Measurements from ENCODE around the gene ZNF48.

ZNF48 gene

GRCh38 chr16:30395155-30395991 is at the start of gene ZNF48:
ZNF48 (plus strand) TSS chr16:30395420; CDS start chr16:30395795, 375 bp downstream.
- peak; percentile 62 for DNase-seq (ENCODE audit: low spot score)

DNA sequence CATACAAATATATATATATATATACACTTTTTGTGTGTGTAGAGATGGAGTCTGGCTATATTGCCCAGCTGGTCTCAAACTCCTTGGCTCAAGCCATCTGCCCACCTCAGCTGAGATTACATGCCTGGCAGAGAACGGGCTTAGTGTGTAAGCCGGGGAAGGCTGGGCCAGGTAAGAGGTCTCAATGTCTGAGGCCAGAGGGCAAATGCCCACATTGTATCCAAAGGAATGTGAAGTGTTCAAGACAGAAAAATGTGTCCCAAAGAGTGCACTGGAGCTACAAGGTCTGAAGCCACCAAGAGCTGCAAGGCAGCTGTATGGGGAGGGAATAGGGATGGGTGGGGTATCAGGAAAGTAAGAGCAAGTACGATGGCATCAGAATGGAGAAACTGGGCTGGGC is 48.9 kb upstream of the ZNF48 start:
- DNase-seq (ENCODE audit: low spot score), result no peak

- no peak for DNase-seq (ENCODE audit: low spot score)
Measured at GRCh38 chr16:30348113-30348512, 47.1 kb upstream of the ZNF48 start.

DNA sequence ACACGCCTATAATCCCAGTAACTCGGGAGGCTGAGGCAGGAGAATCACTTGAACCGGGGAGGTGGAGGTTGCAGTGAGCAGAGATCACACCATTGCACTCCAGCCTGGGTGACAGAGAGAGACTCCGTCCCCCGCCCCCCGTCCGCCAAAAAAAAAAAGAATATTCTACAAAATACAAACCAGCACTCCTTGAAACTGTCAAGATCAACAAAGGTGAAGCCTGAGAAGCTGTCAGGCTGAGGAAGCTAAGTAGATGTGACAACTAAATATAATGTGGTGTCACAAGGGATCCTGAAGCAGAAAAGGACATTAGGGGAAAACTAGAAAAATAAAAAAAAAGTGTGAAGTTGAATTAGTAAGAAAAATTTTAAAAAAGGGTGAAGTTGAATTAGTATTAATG is 46.3 kb upstream of the ZNF48 start:
- no peak for DNase-seq (ENCODE audit: low spot score)

- no peak for DNase-seq (ENCODE audit: low spot score)
Measured at GRCh38 chr16:30349675-30350074, 45.5 kb upstream of the ZNF48 start.

- DNase-seq (ENCODE audit: low spot score), result no peak
Measured at GRCh38 chr16:30350134-30350871, 44.9 kb upstream of the ZNF48 start.

DNA sequence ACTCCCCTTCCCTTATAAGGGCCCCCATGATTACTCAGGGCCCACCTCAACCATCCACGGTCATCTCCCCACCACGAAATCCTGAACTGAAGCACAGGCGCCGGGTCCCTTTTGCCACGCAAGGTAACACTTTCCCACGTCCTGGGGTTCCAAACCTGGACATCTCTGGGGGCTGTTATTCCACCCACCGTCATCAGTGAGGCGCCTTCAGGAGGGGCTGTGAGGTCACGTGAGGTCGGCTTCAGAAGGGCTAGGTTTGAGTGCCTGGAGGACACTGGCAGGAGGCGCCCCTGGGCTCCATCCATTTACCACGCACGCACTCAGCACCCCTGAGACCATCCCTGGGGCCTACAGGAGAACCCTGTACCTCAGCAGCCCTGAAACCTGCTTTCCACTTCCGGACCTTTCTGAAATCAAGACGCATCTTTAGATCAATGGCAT is 44.2 kb upstream of the ZNF48 start:
- no peak for DNase-seq (ENCODE audit: low spot score)

DNA sequence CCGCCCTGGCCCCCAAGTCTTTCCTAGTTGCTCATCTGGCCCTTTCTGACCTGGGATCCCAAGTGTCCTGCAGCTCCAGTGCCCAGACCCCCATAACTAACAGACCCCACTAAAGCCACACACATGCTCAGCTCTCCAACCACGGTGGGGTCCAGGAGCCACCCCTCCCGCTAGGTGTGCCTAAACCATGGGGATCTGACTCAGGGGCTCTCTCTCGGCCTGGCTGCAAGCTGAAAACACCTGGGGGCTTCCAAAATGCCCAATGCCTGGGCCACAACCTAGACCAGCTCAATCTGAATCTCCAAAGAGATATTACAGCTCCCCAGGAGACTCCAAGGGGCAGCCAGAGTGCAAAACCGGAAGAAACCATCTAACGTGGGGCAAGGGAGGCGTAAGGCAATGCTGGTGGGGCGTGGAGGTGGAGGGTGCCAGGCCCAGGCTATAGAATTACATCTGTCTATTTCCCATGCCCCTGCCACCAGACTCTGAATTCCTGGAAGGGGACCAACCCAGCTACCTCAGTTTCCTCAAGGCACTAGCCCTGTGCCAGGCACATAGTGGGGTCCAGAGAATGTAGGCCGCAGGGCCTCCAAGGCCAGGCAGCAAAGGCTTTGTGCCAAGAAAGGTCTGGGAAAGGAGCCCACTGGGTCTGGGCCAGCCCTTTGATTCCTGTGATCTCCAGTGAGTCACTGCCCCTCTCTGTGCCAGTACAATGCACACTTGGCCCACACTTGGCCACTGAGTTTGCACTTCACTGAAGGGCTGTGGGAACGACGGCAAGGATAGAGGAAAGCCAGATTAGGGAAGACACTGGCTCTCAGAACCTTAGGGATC is 43.4 kb upstream of the ZNF48 start:
- no peak for DNase-seq (ENCODE audit: low spot score)

- no peak for DNase-seq (ENCODE audit: low spot score)
Measured at GRCh38 chr16:30352488-30353401, 42.5 kb upstream of the ZNF48 start.

DNA sequence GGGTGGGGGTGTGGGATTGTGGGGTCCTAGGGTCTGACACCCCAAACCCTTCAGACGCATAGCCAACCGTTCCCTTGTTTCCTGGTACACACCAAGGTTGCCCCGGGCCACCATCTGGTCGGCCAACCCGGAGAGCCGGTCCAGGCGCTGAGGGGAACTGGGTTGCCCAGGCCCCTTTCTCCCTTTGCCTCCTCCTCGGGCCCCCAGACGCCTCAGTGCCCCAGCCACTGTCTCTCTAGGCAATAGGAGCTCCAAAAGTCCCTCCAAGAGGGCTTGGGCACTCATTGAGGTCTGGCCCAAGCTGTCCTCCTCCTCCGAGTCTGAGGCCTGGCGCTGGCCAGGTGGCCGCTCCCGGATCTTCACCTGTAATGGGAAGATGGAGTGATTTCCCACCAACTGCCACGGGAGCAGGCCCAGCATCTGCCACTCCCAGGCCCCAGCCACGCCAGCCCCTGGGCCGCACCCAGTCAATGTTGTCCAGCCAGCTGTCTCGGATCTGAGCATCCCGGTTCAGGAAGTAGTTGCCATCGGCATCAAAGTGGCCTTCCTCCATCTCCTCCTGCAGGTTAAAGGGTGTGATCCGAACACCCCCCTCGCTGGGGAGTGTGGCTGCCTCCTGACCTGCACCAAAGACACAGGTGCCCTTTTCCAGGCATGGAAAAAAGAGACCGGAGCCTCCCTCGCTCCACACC is 41.6 kb upstream of the ZNF48 start:
- no peak for DNase-seq (ENCODE audit: low spot score)

DNA sequence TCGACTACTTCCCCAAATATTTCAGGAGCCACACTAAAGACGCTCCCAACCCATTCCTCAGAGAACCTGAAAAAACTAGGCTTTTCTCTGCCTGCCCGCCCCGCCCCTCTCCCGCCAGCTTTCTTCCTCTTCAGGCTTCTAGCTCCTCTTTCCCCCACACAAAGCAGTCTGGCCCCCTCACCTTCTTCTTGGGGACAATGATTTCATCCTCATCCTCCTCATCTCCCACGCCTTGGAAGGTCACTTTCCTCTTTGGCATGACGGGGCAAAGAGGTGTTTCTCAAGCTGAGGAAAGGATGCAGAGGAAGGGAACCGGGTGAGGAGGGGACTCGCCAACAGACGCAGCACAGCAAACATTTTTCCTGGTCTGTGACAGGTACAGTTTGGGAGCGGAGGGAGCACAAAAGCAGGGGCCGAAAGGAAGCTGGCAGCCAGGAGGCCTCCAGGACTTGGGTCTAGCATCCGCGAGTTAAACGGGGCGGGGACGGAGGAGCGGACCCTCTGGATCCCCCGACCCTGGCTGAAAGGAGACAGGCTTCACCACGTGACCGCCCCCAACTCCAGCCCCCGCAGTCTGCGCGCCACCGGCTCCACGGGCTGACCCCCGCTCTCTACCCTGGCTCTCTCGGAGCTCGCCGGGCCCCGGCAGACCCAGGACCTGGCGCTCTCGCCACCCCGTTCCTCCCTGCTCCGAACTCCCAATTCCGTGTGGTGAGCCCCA is 40.6 kb upstream of the ZNF48 start:
- peak; percentile 26 for DNase-seq (ENCODE audit: low spot score)

- DNase-seq (ENCODE audit: low spot score), result peak; percentile 93
Measured at GRCh38 chr16:30355144-30355953, 39.9 kb upstream of the ZNF48 start, which contains the start of gene CD2BP2. CD2BP2 (minus strand) TSS chr16:30355308; CDS start chr16:30354681, 627 bp downstream.

GRCh38 chr16:30355954-30356308 is 39.3 kb upstream of the ZNF48 start:
- DNase-seq (ENCODE audit: low spot score), result no peak

DNA sequence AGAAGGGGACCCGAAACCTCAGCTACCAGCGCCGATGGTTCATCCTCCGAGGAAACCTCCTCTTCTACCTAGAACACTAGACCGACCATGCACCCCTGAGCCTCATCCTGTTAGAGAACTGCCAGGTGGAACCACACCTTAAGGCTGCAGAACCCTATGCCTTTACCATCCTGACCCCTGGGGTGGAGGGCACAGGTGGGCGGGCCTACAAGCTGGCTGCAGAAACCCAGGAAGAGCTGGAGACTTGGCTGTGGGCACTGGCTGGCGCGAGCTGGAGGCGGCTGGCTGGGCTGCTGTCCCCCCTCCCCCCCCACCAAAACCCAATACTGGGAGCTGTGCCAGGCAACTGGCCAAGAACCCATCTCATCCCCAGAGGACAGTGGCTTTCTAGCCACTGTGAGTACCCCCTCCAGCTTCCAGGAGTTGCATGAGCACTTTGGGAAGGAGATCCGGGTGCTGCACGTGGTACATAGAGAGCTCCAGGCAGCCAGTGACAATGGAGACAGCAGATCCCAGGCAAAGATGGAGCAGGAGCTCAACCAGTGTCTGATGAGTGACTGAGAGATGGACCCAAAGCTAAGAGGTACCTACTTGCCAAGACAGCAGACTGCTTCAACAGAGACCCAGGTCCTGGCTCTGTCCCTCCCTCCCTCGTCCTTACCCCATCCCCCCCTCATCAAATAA is 38.7 kb upstream of the ZNF48 start:
- DNase-seq (ENCODE audit: low spot score), result no peak

DNA sequence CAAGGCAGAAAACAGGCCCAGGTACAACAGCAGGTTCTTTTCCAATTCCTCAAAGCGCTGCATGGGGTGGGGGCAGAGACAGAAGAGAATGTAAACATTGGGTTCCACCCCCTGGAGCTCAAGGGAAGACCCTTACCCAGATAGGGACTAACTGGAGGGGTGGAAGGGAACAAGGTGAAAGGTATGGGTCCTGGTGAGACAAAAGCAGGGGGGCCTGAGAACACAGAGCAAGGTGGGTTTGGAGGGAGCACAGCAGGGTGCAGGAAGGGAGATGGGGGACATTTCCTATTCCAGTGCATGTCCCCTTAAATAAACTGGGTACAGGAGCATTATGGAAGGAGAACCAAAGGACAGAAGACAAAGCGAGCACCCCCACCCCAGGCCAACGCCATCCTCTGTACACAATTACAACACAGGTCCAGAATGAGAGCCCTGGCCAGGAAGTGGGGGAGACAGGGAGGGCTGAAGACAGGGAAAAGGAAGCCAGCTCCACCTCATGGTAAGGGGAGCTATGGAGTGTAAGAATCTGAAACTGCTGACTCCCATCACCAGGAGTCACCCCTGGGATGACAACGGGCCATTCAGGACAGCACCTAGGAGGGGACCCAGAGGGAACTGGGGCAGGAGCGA is 38.0 kb upstream of the ZNF48 start:
- DNase-seq (ENCODE audit: low spot score), result no peak

DNA sequence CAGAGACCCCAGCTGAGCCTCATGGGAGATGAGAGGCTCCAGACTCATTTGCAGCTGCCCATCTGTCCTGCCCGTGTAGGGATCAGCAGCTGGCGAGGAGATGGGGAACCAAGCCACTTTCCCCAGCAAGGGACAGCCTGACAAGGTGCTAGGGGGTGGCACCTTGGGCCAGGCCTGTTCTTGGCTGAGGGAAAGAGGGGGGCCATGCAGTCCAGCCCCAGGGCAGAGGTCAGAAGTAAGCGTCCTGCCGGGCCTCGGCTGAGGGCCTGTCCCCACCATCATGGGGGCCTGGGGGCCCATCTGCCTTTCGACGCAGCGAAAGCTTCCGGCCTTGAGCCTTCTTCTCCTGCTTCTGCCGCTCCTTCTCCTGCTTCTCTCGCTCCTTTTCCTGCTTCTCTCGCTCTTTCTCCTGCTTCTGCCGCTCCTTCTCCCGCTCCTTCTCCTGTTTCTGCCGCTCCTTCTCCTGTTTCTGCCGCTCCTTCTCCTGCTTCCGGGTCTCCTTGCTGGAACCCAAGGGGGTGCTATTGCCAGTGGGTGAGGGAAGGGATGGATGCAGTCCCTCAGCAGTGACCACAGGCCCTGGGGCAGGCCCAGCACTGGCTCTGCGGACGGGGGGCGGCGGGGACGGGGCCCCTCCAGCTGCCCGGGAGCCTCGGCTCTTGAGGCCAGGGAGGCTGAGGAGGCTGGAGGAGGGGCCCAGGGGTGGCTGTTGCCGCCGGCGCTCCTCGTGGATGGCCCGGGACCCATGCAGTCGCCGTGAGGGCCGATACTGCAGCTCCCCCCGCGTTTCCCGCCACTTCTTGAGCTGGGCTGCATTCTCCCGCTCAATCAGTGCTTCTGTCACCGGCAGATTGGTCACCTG is 37.3 kb upstream of the ZNF48 start:
- no peak for DNase-seq (ENCODE audit: low spot score)

GRCh38 chr16:30358577-30358936 is 36.7 kb upstream of the ZNF48 start:
- no peak for DNase-seq (ENCODE audit: low spot score)
